Measurements from ENCODE around the gene PRRC2B. TPM values are rescaled to one million over a fixed set of nuclear protein-coding genes. Genes with fewer than 3 reads are reported as not detected.
A peak's percentile ranks its signal among the peaks of the same experiment; 100 is the strongest.

PRRC2B gene
- total and polyA plus RNA-seq, 4 donors: 10.3 to 44.3 (median 27.0) TPM

GRCh38 chr9:131396626-131397025 is 2.7 kb downstream of the PRRC2B start:
- Histone ChIP-seq H3K9me3 (ENCODE audit: control insufficient read depth in 4 of 4, low read length in 3 of 4) (no peaks in the 10 kb centered on the region), H3K27me3 (ENCODE audit: control insufficient read depth in 4 of 4, insufficient read depth in 4 of 4, low read length in 3 of 4) (no peaks in the 10 kb centered on the region), H3K9ac (ENCODE audit: low read depth in 1 of 2, low read length in 2 of 2) (no peak overlapping the region), H3K4me3 (ENCODE audit: low read depth in 1 of 3, low read length in 3 of 3) (no peak overlapping the region), H3K36me3 (ENCODE audit: control insufficient read depth in 4 of 4, insufficient read depth in 3 of 4, low read depth in 1 of 4, low read length in 3 of 4) (no peaks in the 10 kb centered on the region), H3K4me1 (ENCODE audit: control insufficient read depth in 4 of 4, insufficient read depth in 4 of 4, low read length in 3 of 4) (peaks cover 18 to 52% (median 39%) of the 10 kb centered on the region in 4 donors), H3K27ac (ENCODE audit: low read depth in 1 of 2, low read length in 2 of 2) (peak overlapping the region; percentile 52 to 55)
- no peak for DNase-seq (ENCODE audit: low spot score)
- TF ChIP-seq EGR1 (IDR thresholded peaks at IDR 0.05; ENCODE audit: low read depth in 2 of 2) (no peak), JUND (IDR thresholded peaks at IDR 0.05) (no peak), NR2F2 (IDR thresholded peaks at IDR 0.05) (no peak), FOXA1 (IDR thresholded peaks at IDR 0.05) (no peak), YY1 (IDR thresholded peaks at IDR 0.05) (no peak), HNF4A (conservative IDR thresholded peaks at IDR 0.05) (no peak), RAD21 (IDR thresholded peaks at IDR 0.05) (no peak), FOXA2 (IDR thresholded peaks at IDR 0.05) (no peak), GABPA (IDR thresholded peaks at IDR 0.05 in 1 of 2, conservative IDR thresholded peaks at IDR 0.05 in 1 of 2) (no peak), TAF1 (conservative IDR thresholded peaks at IDR 0.05) (no peak), SP1 (IDR thresholded peaks at IDR 0.05) (no peak), RXRA (IDR thresholded peaks at IDR 0.05) (no peak), MAX (IDR thresholded peaks at IDR 0.05) (no peak), HNF4G (IDR thresholded peaks at IDR 0.05) (no peak)
- TF ChIP-seq, protein P1, sequence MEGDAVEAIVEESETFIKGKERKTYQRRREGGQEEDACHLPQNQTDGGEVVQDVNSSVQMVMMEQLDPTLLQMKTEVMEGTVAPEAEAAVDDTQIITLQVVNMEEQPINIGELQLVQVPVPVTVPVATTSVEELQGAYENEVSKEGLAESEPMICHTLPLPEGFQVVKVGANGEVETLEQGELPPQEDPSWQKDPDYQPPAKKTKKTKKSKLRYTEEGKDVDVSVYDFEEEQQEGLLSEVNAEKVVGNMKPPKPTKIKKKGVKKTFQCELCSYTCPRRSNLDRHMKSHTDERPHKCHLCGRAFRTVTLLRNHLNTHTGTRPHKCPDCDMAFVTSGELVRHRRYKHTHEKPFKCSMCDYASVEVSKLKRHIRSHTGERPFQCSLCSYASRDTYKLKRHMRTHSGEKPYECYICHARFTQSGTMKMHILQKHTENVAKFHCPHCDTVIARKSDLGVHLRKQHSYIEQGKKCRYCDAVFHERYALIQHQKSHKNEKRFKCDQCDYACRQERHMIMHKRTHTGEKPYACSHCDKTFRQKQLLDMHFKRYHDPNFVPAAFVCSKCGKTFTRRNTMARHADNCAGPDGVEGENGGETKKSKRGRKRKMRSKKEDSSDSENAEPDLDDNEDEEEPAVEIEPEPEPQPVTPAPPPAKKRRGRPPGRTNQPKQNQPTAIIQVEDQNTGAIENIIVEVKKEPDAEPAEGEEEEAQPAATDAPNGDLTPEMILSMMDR (IDR thresholded peaks at IDR 0.05; ENCODE audit: low read depth, low read length, missing input control): no peak
- TF ChIP-seq, protein P2, sequence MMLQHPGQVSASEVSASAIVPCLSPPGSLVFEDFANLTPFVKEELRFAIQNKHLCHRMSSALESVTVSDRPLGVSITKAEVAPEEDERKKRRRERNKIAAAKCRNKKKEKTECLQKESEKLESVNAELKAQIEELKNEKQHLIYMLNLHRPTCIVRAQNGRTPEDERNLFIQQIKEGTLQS (IDR thresholded peaks at IDR 0.05): no peak
- TF ChIP-seq, protein P3, sequence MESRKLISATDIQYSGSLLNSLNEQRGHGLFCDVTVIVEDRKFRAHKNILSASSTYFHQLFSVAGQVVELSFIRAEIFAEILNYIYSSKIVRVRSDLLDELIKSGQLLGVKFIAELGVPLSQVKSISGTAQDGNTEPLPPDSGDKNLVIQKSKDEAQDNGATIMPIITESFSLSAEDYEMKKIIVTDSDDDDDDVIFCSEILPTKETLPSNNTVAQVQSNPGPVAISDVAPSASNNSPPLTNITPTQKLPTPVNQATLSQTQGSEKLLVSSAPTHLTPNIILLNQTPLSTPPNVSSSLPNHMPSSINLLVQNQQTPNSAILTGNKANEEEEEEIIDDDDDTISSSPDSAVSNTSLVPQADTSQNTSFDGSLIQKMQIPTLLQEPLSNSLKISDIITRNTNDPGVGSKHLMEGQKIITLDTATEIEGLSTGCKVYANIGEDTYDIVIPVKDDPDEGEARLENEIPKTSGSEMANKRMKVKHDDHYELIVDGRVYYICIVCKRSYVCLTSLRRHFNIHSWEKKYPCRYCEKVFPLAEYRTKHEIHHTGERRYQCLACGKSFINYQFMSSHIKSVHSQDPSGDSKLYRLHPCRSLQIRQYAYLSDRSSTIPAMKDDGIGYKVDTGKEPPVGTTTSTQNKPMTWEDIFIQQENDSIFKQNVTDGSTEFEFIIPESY (IDR thresholded peaks at IDR 0.05): no peak
- TF ChIP-seq, protein P4, sequence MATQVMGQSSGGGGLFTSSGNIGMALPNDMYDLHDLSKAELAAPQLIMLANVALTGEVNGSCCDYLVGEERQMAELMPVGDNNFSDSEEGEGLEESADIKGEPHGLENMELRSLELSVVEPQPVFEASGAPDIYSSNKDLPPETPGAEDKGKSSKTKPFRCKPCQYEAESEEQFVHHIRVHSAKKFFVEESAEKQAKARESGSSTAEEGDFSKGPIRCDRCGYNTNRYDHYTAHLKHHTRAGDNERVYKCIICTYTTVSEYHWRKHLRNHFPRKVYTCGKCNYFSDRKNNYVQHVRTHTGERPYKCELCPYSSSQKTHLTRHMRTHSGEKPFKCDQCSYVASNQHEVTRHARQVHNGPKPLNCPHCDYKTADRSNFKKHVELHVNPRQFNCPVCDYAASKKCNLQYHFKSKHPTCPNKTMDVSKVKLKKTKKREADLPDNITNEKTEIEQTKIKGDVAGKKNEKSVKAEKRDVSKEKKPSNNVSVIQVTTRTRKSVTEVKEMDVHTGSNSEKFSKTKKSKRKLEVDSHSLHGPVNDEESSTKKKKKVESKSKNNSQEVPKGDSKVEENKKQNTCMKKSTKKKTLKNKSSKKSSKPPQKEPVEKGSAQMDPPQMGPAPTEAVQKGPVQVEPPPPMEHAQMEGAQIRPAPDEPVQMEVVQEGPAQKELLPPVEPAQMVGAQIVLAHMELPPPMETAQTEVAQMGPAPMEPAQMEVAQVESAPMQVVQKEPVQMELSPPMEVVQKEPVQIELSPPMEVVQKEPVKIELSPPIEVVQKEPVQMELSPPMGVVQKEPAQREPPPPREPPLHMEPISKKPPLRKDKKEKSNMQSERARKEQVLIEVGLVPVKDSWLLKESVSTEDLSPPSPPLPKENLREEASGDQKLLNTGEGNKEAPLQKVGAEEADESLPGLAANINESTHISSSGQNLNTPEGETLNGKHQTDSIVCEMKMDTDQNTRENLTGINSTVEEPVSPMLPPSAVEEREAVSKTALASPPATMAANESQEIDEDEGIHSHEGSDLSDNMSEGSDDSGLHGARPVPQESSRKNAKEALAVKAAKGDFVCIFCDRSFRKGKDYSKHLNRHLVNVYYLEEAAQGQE (IDR thresholded peaks at IDR 0.05): no peak
- WGBS: 63% methylated on average over 3 of the region's 3 CpGs

Measured in liver (tissue), 9 donors.